GM23338 (cell line): ENCODE measurements around the gene TULP1.

Source experiments
- CREB1 ChIP-seq: fragments of 250-450 bp; sonication (Bioruptor Pico); IDR thresholded peaks from 2 replicates; pipeline ENCODE4 v1.5.0; 2020; ENCODE audit warnings: low read depth, mild to moderate bottlenecking, moderate library complexity
- CTCF ChIP-seq, 2 experiments: fragments of 200-600 bp in 1 of 2; sonication (generic) in 1 of 2; conservative IDR thresholded peaks; 2 replicates each; pipeline versions ENCODE4 v1.5.1 to v1.6.1; 2016 to 2017; ENCODE audit warnings: antibody characterized with exemption in 2 of 2, low read depth in 2 of 2, mild to moderate bottlenecking in 2 of 2, moderate library complexity in 1 of 2
- EZH2 ChIP-seq: fragments of 200-600 bp; sonication (generic); IDR thresholded peaks from one replicate; pipeline ENCODE4 v1.8.0; 2017; ENCODE audit warnings: antibody characterized with exemption, mild to moderate bottlenecking, low read depth; ENCODE audit not compliant: unreplicated experiment
- EZH2phosphoT487 ChIP-seq: fragments of 200-600 bp; sonication (generic); IDR thresholded peaks from one replicate; pipeline ENCODE4 v1.8.1; 2018; ENCODE audit warnings: antibody characterized with exemption; ENCODE audit not compliant: unreplicated experiment
- JUNB ChIP-seq: IDR thresholded peaks from one replicate; pipeline ENCODE4 v1.6.1; 2016; ENCODE audit warnings: antibody characterized with exemption; ENCODE audit not compliant: unreplicated experiment
- POLR2AphosphoS5 ChIP-seq: IDR thresholded peaks from 2 replicates; pipeline ENCODE4 v1.6.1; 2016; ENCODE audit warnings: antibody characterized with exemption, low read depth
- REST ChIP-seq: IDR thresholded peaks from one replicate; pipeline ENCODE4 v1.6.1; 2018; ENCODE audit warnings: antibody characterized with exemption; ENCODE audit not compliant: unreplicated experiment
- STAT1 ChIP-seq: IDR thresholded peaks from one replicate; pipeline ENCODE4 v1.6.1; 2016; ENCODE audit warnings: antibody characterized with exemption; ENCODE audit not compliant: unreplicated experiment
- ZNF114 ChIP-seq: fragments of 250-450 bp; sonication (Bioruptor Pico); IDR thresholded peaks from 2 replicates; pipeline ENCODE4 v1.5.0; 2020; ENCODE audit warnings: mild to moderate bottlenecking, moderate library complexity

- TF ChIP-seq REST (no peak), CTCF (conservative IDR thresholded peaks at IDR 0.05; ENCODE audit: low read depth in 2 of 2) (no peak), CREB1 (no peak), POLR2AphosphoS5 (no peak), EZH2 (no peak), ZNF114 (CRISPR knock-in tag) (no peak), JUNB (no peak), STAT1 (no peak), EZH2phosphoT487 (no peak)
These were observed 6.2 kb downstream of the TULP1 start for GRCh38 chr6:35506536-35506935.
